ENCODE data around the gene SIRT4. TPM values are rescaled to one million over a fixed set of nuclear protein-coding genes. Genes with fewer than 3 reads are reported as not detected.

The SIRT4 gene
- total RNA-seq, 2 experiments from 2014 or later, result 1.2 to 1.4 TPM

DNA sequence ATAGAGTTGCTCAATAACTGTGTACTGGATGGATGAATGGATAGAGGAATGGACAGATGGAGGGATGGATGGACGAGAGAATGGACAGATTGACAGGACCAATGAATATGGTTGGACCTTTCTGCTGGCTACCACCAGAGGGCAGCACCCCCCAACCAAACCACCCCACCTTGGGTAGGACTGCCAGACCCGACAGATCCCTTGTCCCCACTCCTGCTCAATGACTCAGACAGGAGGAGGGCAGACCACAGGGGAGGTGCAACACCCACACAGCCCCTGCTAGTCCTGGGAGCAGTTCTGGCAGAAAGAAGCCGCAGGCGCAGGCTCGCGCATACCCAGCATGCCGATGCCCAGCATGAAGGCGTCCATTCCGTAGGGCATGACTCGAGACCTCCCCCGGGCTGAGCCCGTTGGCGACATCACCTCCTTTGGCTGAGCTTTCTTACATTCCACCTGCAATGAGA is 54.5 kb downstream of the SIRT4 start:
- Mint-ChIP-seq H3K4me1 (ENCODE audit: low read depth) (no peaks in the 10 kb centered on the region), H3K9me3 (ENCODE audit: insufficient read depth) (no peaks in the 10 kb centered on the region), H3K36me3 (ENCODE audit: low read depth) (no peaks in the 10 kb centered on the region), H3K27me3 (ENCODE audit: low read depth) (peaks cover 27% of the 10 kb centered on the region), H3K4me3 (no peak overlapping the region), H3K27ac (no peak overlapping the region)
- POLR2A ChIA-PET, result interaction anchor here (1.0 kb wide), 1 partner anchor 65 kb away, joined by 3 read pairs; no protein-coding TSS in a partner anchor
- DNase-seq, result peak; percentile 82
- CTCF ChIA-PET, result interaction anchor here (0.7 to 1.7 kb wide), 13 partner anchors 10 to 139 kb away, joined by 3 to 17 read pairs (median 4); no protein-coding TSS in a partner anchor
- peak; percentile 88 for ATAC-seq

DNA sequence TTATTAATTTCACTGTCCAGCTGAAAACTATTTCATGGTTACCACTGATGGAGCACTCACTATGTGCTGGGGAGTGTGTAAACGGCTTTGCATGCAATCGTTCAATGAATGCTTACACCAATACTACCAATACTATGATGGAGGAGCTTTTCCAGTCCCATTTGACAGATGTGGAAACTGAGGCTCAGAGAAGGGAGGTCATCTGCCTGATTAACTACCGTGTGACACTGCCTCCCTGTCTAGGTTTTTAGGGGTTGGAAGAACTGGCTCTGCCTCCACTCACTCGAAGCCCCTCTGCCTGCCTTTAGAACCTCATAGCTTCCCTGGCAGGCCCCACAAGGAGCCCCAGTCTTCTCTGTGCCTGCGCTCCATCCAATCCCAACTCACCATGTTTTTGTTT is 55.0 kb downstream of the SIRT4 start:
- POLR2A ChIA-PET, result interaction anchor here (0.6 to 1.0 kb wide), 2 partner anchors 50 to 66 kb away, joined by 3 read pairs; no protein-coding TSS in a partner anchor
- H3K27ac Mint-ChIP-seq, result no peak overlapping the region
- H3K9me3 Mint-ChIP-seq (ENCODE audit: insufficient read depth), result no peaks in the 10 kb centered on the region
- CTCF ChIA-PET, result interaction anchor here (0.7 to 1.7 kb wide), 14 partner anchors 9 to 140 kb away, joined by 3 to 17 read pairs (median 4); no protein-coding TSS in a partner anchor
- H3K27me3 Mint-ChIP-seq (ENCODE audit: low read depth), result peaks cover 32% of the 10 kb centered on the region
- H3K4me3 Mint-ChIP-seq, result no peak overlapping the region
- DNase-seq (no peak), ATAC-seq (no peak)
- H3K36me3 Mint-ChIP-seq (ENCODE audit: low read depth), result no peaks in the 10 kb centered on the region
- no peaks in the 10 kb centered on the region for H3K4me1 Mint-ChIP-seq (ENCODE audit: low read depth)

DNA sequence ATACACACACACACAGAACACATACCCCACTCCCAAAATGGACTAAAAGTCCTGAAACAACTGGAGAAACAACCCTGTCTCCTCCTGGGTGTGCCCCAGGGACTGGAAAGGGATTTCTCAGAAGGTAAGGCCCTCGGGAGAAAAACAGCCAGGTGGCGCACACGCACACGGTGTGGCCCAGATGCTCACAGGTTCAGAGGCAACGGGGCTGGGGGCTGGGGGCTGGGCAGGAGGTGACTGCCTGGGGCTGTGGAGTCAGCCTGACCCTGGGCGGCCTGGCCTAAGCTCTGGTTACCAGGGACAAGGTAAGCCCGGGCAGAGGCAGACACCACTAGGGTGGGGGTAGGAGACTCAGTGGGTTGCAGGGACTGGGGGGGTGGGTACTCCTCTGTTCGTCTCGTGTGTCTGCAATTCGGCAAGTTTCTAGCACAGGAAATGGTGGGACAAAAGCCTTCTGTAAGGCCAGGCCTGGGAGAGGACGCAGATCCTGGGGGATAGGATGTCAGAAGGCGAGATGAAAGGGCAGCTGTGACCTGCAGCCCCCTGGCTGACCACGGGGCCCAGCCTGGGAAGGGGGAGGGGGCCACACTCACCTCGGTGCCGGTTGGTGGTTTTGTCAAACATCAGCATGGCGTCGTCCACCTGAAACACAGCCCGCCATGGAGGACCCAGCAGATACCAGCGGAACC is 56.4 kb downstream of the SIRT4 start:
- no peak for DNase-seq
- no peaks in the 10 kb centered on the region for H3K4me1 Mint-ChIP-seq (ENCODE audit: low read depth)
- no peaks in the 10 kb centered on the region for H3K36me3 Mint-ChIP-seq (ENCODE audit: low read depth)
- peaks cover 39% of the 10 kb centered on the region for H3K27me3 Mint-ChIP-seq (ENCODE audit: low read depth)
- H3K27ac Mint-ChIP-seq, result no peak overlapping the region
- POLR2A ChIA-PET, result no interaction called here
- no peak overlapping the region for H3K4me3 Mint-ChIP-seq
- H3K9me3 Mint-ChIP-seq (ENCODE audit: insufficient read depth), result no peaks in the 10 kb centered on the region
- CTCF ChIA-PET, result no interaction called here
- no peak for ATAC-seq

DNA sequence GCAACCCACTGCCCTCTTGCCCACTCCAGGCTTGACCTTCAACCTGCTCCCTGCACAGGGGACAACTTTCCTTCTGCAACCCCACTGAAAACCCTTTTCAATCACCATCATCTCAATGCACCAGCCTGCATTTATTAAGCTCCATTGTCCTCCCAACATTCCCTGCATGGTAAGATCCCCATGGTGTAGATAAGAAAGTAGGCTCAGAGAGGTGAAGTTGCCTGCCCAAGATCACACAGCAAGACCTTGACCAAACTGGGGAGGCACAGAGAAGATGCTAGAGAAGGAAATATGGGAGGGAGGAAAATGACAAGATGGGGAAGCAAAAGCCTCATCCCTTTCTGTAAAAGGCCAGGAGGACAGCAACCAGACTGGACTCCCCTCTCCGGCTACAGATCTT is 57.0 kb downstream of the SIRT4 start:
- ChIA-PET POLR2A (no interaction called here), CTCF (interaction anchor here (2.0 kb wide), 1 partner anchor 73 kb away, joined by 6 read pairs; no protein-coding TSS in a partner anchor)
- Mint-ChIP-seq H3K36me3 (ENCODE audit: low read depth) (no peaks in the 10 kb centered on the region), H3K4me1 (ENCODE audit: low read depth) (no peaks in the 10 kb centered on the region), H3K9me3 (ENCODE audit: insufficient read depth) (no peaks in the 10 kb centered on the region), H3K27me3 (ENCODE audit: low read depth) (peaks cover 43% of the 10 kb centered on the region), H3K27ac (no peak overlapping the region), H3K4me3 (no peak overlapping the region)
- ATAC-seq (no peak), DNase-seq (no peak)

DNA sequence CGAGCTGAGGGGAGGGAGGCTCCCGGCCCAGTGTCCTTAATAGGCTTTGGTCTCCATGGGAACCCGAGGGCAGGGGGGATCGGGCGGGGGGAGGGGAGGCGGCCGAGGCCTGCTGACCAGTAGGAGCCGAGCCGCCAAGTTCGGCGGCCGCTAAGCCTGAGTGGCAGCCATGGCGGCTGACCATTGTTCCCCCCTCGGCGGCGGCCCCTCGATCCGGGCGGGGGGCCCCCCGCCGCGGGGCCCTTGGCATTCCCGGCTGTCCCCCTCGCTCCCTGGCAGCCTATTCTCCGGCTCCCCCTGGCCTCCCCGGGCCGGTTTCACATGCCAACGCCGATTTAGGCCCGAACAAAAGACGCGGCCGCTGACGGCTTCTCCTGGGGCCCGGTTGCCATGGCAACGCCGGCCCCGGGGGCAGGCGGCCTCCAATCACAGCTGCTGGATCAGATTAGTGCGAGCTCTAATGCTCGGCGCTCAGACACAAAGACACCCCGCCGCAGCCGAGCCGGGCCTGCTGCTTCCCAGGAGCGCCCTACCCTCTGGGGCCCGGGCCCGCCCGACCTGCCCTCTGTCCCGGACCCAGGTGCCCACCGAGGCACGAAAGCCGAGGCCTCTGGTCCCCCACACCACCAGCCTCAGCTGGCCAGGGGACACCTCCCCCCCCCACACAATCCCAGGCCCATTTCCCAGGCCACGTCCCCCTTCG is 59.5 kb downstream of the SIRT4 start:
- H3K27me3 Mint-ChIP-seq (ENCODE audit: low read depth), result peaks cover 57% of the 10 kb centered on the region
- peak; percentile 29 for DNase-seq
- H3K36me3 Mint-ChIP-seq (ENCODE audit: low read depth), result no peaks in the 10 kb centered on the region
- H3K27ac Mint-ChIP-seq, result no peak overlapping the region
- ATAC-seq, result peak; percentile 64
- H3K4me3 Mint-ChIP-seq, result no peak overlapping the region
- H3K4me1 Mint-ChIP-seq (ENCODE audit: low read depth), result no peaks in the 10 kb centered on the region
- CTCF ChIA-PET, result interaction anchor here (1.0 kb wide), 1 partner anchor 133 kb away, joined by 3 read pairs; no protein-coding TSS in a partner anchor
- POLR2A ChIA-PET, result no interaction called here
- no peaks in the 10 kb centered on the region for H3K9me3 Mint-ChIP-seq (ENCODE audit: insufficient read depth)

Other genes with a start within 250 kb of the SIRT4 start
- gene RAB35, start 185.6 kb upstream of the SIRT4 start, total RNA-seq, result 10 to 100 TPM; 61.0 to 64.6 TPM
- gene GCN1, start 107.6 kb upstream of the SIRT4 start, total RNA-seq, result 100 to 1,000 TPM; 109 to 112 TPM
- 1,000 to 10,000 TPM; 2,051 to 2,121 TPM for gene RPLP0, start 101.2 kb upstream of the SIRT4 start, total RNA-seq
- gene PXN, start 36.6 kb upstream of the SIRT4 start, total RNA-seq, result 100 to 1,000 TPM; 123 to 127 TPM
- 1,000 to 10,000 TPM; 1,982 to 3,332 TPM for gene RNU4-2, start 10.4 kb upstream of the SIRT4 start, total RNA-seq
- 1,000 to 10,000 TPM; 1,409 to 2,335 TPM for gene RNU4-1, start 9.1 kb upstream of the SIRT4 start, total RNA-seq
- gene PLA2G1B, start 25.5 kb downstream of the SIRT4 start, total RNA-seq, result not detected
- not detected for gene MSI1, start 66.8 kb downstream of the SIRT4 start, total RNA-seq
- gene COX6A1, start 135.8 kb downstream of the SIRT4 start, total RNA-seq, result 100 to 1,000 TPM; 337 to 351 TPM
- gene TRIAP1, start 144.1 kb downstream of the SIRT4 start, total RNA-seq, result 10 to 100 TPM; 36.2 to 40.9 TPM
- 10 to 100 TPM; 25.4 to 31.9 TPM for gene GATC, start 144.1 kb downstream of the SIRT4 start, total RNA-seq
- gene SRSF9, start 167.4 kb downstream of the SIRT4 start, total RNA-seq, result 100 to 1,000 TPM; 199 to 219 TPM
- gene DYNLL1, start 193.8 kb downstream of the SIRT4 start, total RNA-seq, result 100 to 1,000 TPM; 273 to 275 TPM
- 10 to 100 TPM; 28.6 to 30.6 TPM for gene COQ5, start 226.8 kb downstream of the SIRT4 start, total RNA-seq
- 100 to 1,000 TPM; 192 to 204 TPM for gene RNF10, start 232.0 kb downstream of the SIRT4 start, total RNA-seq

All from activated CD8-positive, alpha-beta T cell treated with anti-CD3 and anti-CD28 coated beads, Interleukin-2, amount 10 ng/mL, durations not matched to agents 7 days and 5 days (primary cell).